K562 (cell line): ENCODE measurements around the gene CACNA2D4. TPM values are rescaled to one million over a fixed set of nuclear protein-coding genes. Genes with fewer than 3 reads are reported as not detected.

Experiments used
- ATAC-seq: fragments of 200-7000 bp; cut with Tn5 transposase; 3 replicates; pipeline ENCODE4 v1.9.1; 2020; ENCODE audit warnings: moderate library complexity
- BruUV-seq: library from RNA; stranded (reverse); fragments of 400-500 nt; replicated peaks from 2 replicates; lab custom pipeline; 2021; lab: Mats Ljungman, UMichigan
- CTCF ChIA-PET: fragments of 300-600 bp; formaldehyde crosslinking; extraction: SDS; loops from one replicate; lab custom pipeline; 2021; ENCODE audit warnings: low intra/inter-chr PET ratio; lab: Yijun Ruan, JAX
- POLR2A ChIA-PET: fragments of 300-600, 350-650 bp; sonication (Branson Sonifier 250); formaldehyde crosslinking; extraction: SDS; loops from one replicate; lab custom pipeline; 2021; ENCODE audit warnings: antibody characterized with exemption, inconsistent platforms; lab: Yijun Ruan, JAX
- DNase-seq, 4 experiments: peaks; one replicate each; pipeline versions ENCODE4 v3.0.0 to v3.0.0-alpha.2; 2011 to 2018; ENCODE audit warnings: low spot score in 3 of 4, mixed read lengths in 3 of 4; ENCODE audit errors: extremely low read depth in 1 of 4
- FAIRE-seq: peaks from 2 replicates; lab custom pipeline; 2011; peaks lifted over from hg19 to GRCh38; lab: Jason Lieb, UNC
- H2AFZ ChIP-seq: 2 replicates; pipeline ENCODE4 v1.6.0; 2011; ENCODE audit warnings: low read depth, low read length, control low read depth, inconsistent platforms
- H3K27ac ChIP-seq: fragments of 200-600 bp; 3 replicates; pipeline ENCODE4 v1.8.0; 2011; ENCODE audit warnings: low read depth, mild to moderate bottlenecking, control low read depth, inconsistent platforms, low read length, moderate library complexity, mixed read lengths; ENCODE audit errors: extremely low read depth
- H3K27me3 ChIP-seq, 2 experiments: fragments of 300-600 bp in 1 of 2; 2 replicates in 1 of 2; 3 replicates in 1 of 2; pipeline versions ENCODE4 v1.6.0 to v1.8.0; 2011; ENCODE audit warnings: inconsistent platforms in 2 of 2, low read length in 2 of 2, mild to moderate bottlenecking in 1 of 2, mixed read lengths in 1 of 2, moderate library complexity in 1 of 2; ENCODE audit not compliant: control insufficient read depth in 2 of 2, insufficient read depth in 2 of 2
- H3K36me3 ChIP-seq: fragments of 300-600 bp; 3 replicates; pipeline ENCODE4 v1.8.0; 2011; ENCODE audit warnings: mild to moderate bottlenecking, low read length, inconsistent platforms; ENCODE audit not compliant: control insufficient read depth, insufficient read depth
- H3K4me1 ChIP-seq, 2 experiments: fragments of 200-600 bp in 1 of 2; replicated peaks in 1 of 2; 2 replicates in 1 of 2; 3 replicates in 1 of 2; pipeline versions ENCODE4 v1.5.1 to v1.8.0; 2011; ENCODE audit warnings: inconsistent platforms in 2 of 2, low read length in 2 of 2, mild to moderate bottlenecking in 1 of 2, mixed read lengths in 1 of 2, moderate library complexity in 1 of 2; ENCODE audit not compliant: control insufficient read depth in 2 of 2, insufficient read depth in 2 of 2
- H3K4me2 ChIP-seq: 2 replicates; pipeline ENCODE4 v1.6.1; 2011; ENCODE audit warnings: low read length, control low read depth, inconsistent platforms, mixed read lengths; ENCODE audit not compliant: insufficient read depth
- H3K4me3 ChIP-seq: fragments of 200-600 bp; sonication (generic), shearing (Covaris generic); 2 replicates; pipeline ENCODE4 v1.5.1; 2016; ENCODE audit warnings: control low read depth, inconsistent platforms
- H3K79me2 ChIP-seq: fragments of 200-600 bp; 3 replicates; pipeline ENCODE4 v1.8.0; 2011; ENCODE audit warnings: low read length, inconsistent platforms; ENCODE audit not compliant: control insufficient read depth, insufficient read depth
- H3K9ac ChIP-seq, 2 experiments: 2 replicates each; pipeline versions ENCODE4 v1.6.0 to v1.6.1; 2011; ENCODE audit warnings: low read depth in 2 of 2, low read length in 2 of 2, control low read depth in 1 of 2, inconsistent platforms in 1 of 2, mild to moderate bottlenecking in 1 of 2, mixed read lengths in 1 of 2; ENCODE audit not compliant: insufficient read depth in 1 of 2
- H3K9me1 ChIP-seq: one replicate; pipeline ENCODE4 v1.6.0; 2011; ENCODE audit warnings: inconsistent platforms, mild to moderate bottlenecking, low read length, moderate library complexity; ENCODE audit not compliant: control insufficient read depth, insufficient read depth
- H3K9me3 ChIP-seq: replicated peaks from 2 replicates; pipeline ENCODE4 v1.5.1; 2011; ENCODE audit warnings: low read depth, low read length, inconsistent platforms; ENCODE audit not compliant: control insufficient read depth, insufficient read depth
- H4K20me1 ChIP-seq: replicated peaks from 2 replicates; pipeline ENCODE4 v1.6.1; 2011; ENCODE audit warnings: low read length, inconsistent platforms, mixed read lengths; ENCODE audit not compliant: control insufficient read depth, insufficient read depth
- HEY1 ChIP-seq: fragments of 250-450 bp; sonication (Bioruptor Pico); IDR thresholded peaks from 2 replicates; pipeline ENCODE4 v1.5.0; 2020; ENCODE audit warnings: mild to moderate bottlenecking, moderate library complexity, borderline replicate concordance
- ILF3 ChIP-seq: fragments of 450-650 bp; IDR thresholded peaks from 2 replicates; pipeline ENCODE4 v1.6.1; 2018; ENCODE audit warnings: antibody characterized with exemption, mild to moderate bottlenecking, moderate library complexity, borderline replicate concordance
- MYC ChIP-seq, 2 experiments: fragments of 250-450 bp in 1 of 2; sonication (Bioruptor Pico) in 1 of 2; IDR thresholded peaks; 2 replicates each; pipeline versions ENCODE4 v1.5.1 to v1.6.1; 2012 to 2021; ENCODE audit warnings: low read depth in 2 of 2, borderline replicate concordance in 1 of 2, improper control_type of control experiment in 1 of 2, low read length in 1 of 2, mild to moderate bottlenecking in 1 of 2, moderate library complexity in 1 of 2
- RB1 ChIP-seq: fragments of 450-650 bp; IDR thresholded peaks from 2 replicates; pipeline ENCODE4 v1.6.1; 2017; ENCODE audit warnings: low read depth, mild to moderate bottlenecking
- SETDB1 ChIP-seq: IDR thresholded peaks from one replicate; pipeline ENCODE4 v1.6.1; 2012; ENCODE audit warnings: low read length, control low read depth, inconsistent platforms
- ZNF174 ChIP-seq: fragments of 250-450 bp; sonication (Bioruptor Pico); IDR thresholded peaks from 2 replicates; pipeline ENCODE4 v1.4.0; 2020; ENCODE audit warnings: mild to moderate bottlenecking
- ZNF212 ChIP-seq: fragments of 450-650 bp; formaldehyde crosslinking; IDR thresholded peaks from 2 replicates; pipeline ENCODE4 v1.4.0; 2020; ENCODE audit warnings: mild to moderate bottlenecking
- ZNF707 ChIP-seq: fragments of 250-450 bp; sonication (Bioruptor Pico); conservative IDR thresholded peaks from 2 replicates; pipeline ENCODE4 v1.8.0; 2022; ENCODE audit warnings: inconsistent platforms, mild to moderate bottlenecking, moderate library complexity
- WGBS: fragments of 100-300 bp; shearing (Covaris generic); methylation state at CpG from one replicate; pipeline ENCODE4 v1.1.6; 2016; ENCODE audit warnings: low coverage, mixed read lengths; ENCODE audit not compliant: insufficient coverage; ENCODE audit errors: missing lambda C conversion rate; 5-methylcytosine and 5-hydroxymethylcytosine counted together
- in situ Hi-C: fragments of 300-500 bp; cut with MboI; formaldehyde crosslinking; loops from 4 replicates; pipeline ENCODE4 v1.15.0; 2018; ENCODE audit warnings: inconsistent platforms, mixed read lengths
- intact Hi-C: fragments of 100-400 bp; cut with micrococcal nuclease; formaldehyde crosslinking; loops from 2 replicates; pipeline ENCODE4 v1.14.2; 2022
- polyA plus RNA-seq, 8 experiments: library from polyadenylated mRNA; depleted of rRNA in 4 of 8; stranded (reverse) in 5 of 8; unstranded in 3 of 8; fragments of >200 nt; fragmentation: Nextera tagmentation in 2 of 8; fragmentation: Illumina TruSeq in 1 of 8; extraction: Ambion mirVana in 2 of 8; extraction: Trizol in 1 of 8; gene quantifications; 2 replicates each; pipeline versions ENCODE4 v1.2.1 to v1.2.3, GENCODE V29; 2011 to 2014; ENCODE audit warnings: inconsistent platforms in 1 of 8, missing spikeins in 1 of 8
- total RNA-seq, 7 experiments: library from RNA; depleted of rRNA in 6 of 7; stranded (reverse); fragments of >200 nt in 6 of 7; fragmentation: Illumina TruSeq in 2 of 7; extraction: Trizol in 2 of 7; gene quantifications; 2 replicates each; pipeline versions ENCODE4 v1.2.1 to v1.2.3, GENCODE V29; 2011 to 2021; ENCODE audit warnings: low replicate concordance in 1 of 7
- TF ChIP-seq, protein P1 (sequence below): IDR thresholded peaks from 2 replicates; pipeline ENCODE4 v1.6.1; 2012; ENCODE audit warnings: low read depth, low read length, improper control_type of control experiment, borderline replicate concordance
- TF ChIP-seq, protein P2 (sequence below): fragments of 250-450 bp; sonication (Bioruptor Pico); IDR thresholded peaks from 2 replicates; pipeline ENCODE4 v1.4.0; 2020; ENCODE audit warnings: mild to moderate bottlenecking, moderate library complexity

Gene CACNA2D4
- total and polyA plus RNA-seq, 9 of the 15 experiments (the other 6 are each of a cell fraction or from before 2014, with no cell fraction given) = 0.04 to 0.69 (median 0.40) TPM; not detected in 3

DNA sequence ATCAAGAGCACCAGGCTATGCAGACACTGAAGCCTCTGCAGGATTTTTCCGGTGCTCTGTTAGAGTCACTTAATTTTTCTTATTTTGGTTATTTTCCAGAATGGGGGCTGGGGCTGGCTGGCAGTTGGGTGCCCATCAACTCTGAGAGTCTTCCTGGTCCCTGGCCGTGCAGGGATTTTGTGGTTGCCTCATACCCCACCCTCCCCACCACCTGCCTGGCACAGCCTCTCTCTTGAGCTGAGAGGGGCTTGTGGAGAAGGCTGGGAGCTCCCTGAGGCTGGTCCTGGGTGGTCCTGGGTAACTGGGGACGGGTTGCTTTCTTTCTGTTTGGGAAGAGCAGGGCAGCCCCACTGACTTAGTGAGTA is 74.8 kb downstream of the CACNA2D4 start:
- WGBS = 0% methylated on average over 3 of the region's 3 CpGs
- H4K20me1 ChIP-seq = no peaks in the 10 kb centered on the region

More for the DNA sequence above, 74.8 kb downstream of the CACNA2D4 start:
- in situ Hi-C loops (no loop called here), intact Hi-C loops (no loop called here)
- CTCF ChIA-PET = no interaction called here
- Histone ChIP-seq H2AFZ (no peak overlapping the region), H3K4me3 (no peak overlapping the region), H3K27ac (no peak overlapping the region), H3K36me3 (no peaks in the 10 kb centered on the region), H3K79me2 (no peaks in the 10 kb centered on the region), H3K9ac (no peak overlapping the region), H3K27me3 (peaks cover 33 to 65% of the 10 kb centered on the region in 2 experiments; a peak in 4 of 5 replicates), H3K4me2 (no peak overlapping the region), H3K4me1 (peaks cover 0 to 7% of the 10 kb centered on the region in 2 experiments; a peak in 2 of 5 replicates), H3K9me1 (no peaks in the 10 kb centered on the region), H3K9me3 (no peaks in the 10 kb centered on the region)
- BruUV-seq = no TSS peak
- ATAC-seq (no peak), FAIRE-seq (no peak), DNase-seq (no peak)
- TF ChIP-seq SETDB1 (no peak), RB1 (no peak), ILF3 (no peak), ZNF707 (CRISPR knock-in tag) (no peak), MYC (IDR thresholded peaks at IDR 0.05; ENCODE audit: low read depth, low read length) (no peak), MYC (CRISPR knock-in tag; IDR thresholded peaks at IDR 0.05; ENCODE audit: borderline replicate concordance, low read depth) (no peak), ZNF174 (CRISPR knock-in tag) (no peak), HEY1 (no peak), ZNF212 (CRISPR knock-in tag) (no peak)
- TF ChIP-seq, protein P1, sequence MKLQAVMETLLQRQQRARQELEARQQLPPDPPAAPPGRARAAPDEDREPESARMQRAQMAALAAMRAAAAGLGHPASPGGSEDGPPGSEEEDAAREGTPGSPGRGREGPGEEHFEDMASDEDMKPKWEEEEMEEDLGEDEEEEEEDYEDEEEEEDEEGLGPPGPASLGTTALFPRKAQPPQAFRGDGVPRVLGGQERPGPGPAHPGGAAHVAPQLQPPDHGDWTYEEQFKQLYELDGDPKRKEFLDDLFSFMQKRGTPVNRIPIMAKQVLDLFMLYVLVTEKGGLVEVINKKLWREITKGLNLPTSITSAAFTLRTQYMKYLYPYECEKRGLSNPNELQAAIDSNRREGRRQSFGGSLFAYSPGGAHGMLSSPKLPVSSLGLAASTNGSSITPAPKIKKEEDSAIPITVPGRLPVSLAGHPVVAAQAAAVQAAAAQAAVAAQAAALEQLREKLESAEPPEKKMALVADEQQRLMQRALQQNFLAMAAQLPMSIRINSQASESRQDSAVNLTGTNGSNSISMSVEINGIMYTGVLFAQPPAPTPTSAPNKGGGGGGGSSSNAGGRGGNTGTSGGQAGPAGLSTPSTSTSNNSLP = no peak
- TF ChIP-seq, protein P2, sequence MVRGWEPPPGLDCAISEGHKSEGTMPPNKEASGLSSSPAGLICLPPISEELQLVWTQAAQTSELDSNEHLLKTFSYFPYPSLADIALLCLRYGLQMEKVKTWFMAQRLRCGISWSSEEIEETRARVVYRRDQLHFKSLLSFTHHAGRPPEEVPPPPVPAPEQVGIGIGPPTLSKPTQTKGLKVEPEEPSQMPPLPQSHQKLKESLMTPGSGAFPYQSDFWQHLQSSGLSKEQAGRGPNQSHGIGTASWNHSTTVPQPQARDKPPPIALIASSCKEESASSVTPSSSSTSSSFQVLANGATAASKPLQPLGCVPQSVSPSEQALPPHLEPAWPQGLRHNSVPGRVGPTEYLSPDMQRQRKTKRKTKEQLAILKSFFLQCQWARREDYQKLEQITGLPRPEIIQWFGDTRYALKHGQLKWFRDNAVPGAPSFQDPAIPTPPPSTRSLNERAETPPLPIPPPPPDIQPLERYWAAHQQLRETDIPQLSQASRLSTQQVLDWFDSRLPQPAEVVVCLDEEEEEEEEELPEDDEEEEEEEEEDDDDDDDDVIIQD (CRISPR knock-in tag) = no peak
- POLR2A ChIA-PET = no interaction called here
